HAP-1 (cell line): ENCODE results near the gene FAM131B.

Source experiments
- DNase-seq, 2 experiments: peaks; one replicate each; pipeline ENCODE4 v3.0.0-alpha.2; 2016 to 2020; ENCODE audit warnings: low spot score in 2 of 2
- H3K27me3 ChIP-seq: fragments of 250-450 bp; sonication (Bioruptor Pico); 2 replicates; pipeline ENCODE4 v1.5.1; 2020; ENCODE audit warnings: low read depth, mild to moderate bottlenecking, moderate library complexity
- H3K36me3 ChIP-seq: fragments of 250-450 bp; sonication (Bioruptor Pico); replicated peaks from 2 replicates; pipeline ENCODE4 v1.5.1; 2020; ENCODE audit warnings: mild to moderate bottlenecking
- H3K4me1 ChIP-seq: fragments of 250-450 bp; sonication (Bioruptor Pico); 2 replicates; pipeline ENCODE4 v1.5.1; 2020; ENCODE audit warnings: mild to moderate bottlenecking
- H3K4me3 ChIP-seq: fragments of 250-450 bp; sonication (Bioruptor Pico); 2 replicates; pipeline ENCODE4 v1.5.1; 2020; ENCODE audit warnings: mild to moderate bottlenecking, moderate library complexity
- H3K9me3 ChIP-seq: fragments of 250-450 bp; sonication (Bioruptor Pico); 2 replicates; pipeline ENCODE4 v1.5.1; 2020; ENCODE audit warnings: mild to moderate bottlenecking, moderate library complexity
- in situ Hi-C: fragments of 300-500 bp; cut with MboI; formaldehyde crosslinking; loops from 3 replicates; pipeline ENCODE4 v1.14.3; 2020; ENCODE audit warnings: low sequenced_read_pairs, inconsistent platforms, mixed read lengths

FAM131B gene

DNA sequence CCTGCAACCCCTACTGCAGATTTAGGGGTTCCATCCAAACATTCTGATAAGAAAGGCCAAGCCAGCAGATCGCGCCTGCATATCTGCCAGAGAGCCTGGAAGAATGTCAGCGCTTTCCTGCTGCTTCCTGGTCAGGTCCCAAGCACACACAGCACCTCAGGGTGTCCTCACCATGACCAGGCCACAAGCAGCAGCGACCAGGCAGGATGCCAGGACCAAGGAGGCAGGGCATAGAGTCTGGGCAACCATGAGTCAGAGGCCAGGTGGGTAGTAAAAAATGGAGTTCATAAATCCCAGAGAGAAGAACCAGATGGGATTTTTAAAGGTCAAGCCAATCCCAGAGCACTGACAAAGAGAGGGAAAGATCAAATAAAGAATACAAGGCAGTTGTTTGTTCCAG lies 5.5 kb upstream of the FAM131B start:
- Histone ChIP-seq H3K4me3 (no peak overlapping the region), H3K9me3 (no peaks in the 10 kb centered on the region), H3K4me1 (no peaks in the 10 kb centered on the region), H3K27me3 (peaks cover 39% of the 10 kb centered on the region), H3K36me3 (no peaks in the 10 kb centered on the region)
- in situ Hi-C loops, result no loop called here
- DNase-seq, result no peak

DNA sequence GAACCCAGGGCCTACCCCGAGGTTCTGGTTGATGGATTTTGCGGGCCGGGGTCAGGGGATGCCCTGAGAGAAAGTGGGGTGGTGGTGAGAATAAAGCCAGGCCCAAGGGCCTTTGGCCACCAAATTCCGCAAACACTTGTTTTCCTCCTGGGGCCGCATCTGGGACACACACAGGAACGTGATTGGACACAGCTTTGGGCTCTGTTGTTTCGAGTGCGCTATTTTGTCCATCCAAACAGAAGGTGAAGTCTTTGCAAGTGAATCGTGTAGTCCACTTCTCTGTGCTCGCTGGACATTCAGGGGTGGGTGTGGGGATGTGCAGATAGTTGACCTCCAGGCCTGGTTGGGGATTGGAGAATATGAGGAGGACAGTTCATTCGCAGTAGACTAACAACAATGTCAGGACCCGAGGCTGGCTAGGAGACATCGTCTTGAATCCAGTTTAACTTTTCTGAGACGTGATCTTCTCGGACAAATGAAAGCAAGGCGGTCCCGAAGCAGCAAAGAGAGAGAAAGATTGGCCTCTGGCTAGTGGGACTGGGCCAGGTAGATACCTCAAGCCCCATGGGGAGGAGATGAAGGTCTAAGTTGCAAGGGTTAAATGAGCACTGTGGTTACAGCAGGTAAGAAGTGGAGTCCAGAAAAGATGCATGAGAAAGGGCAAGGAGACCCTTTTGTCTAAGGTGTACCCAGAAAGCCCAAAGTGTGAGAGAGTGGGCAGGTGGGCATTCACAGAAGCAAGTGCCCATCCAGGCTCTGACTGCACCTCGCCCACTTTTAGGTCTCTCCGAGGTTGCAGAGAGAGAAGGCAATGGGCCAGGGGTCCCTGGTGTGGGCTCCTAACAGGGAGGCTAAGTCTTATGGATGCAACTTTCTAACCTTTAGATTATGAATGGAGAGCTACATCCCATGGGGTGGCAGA lies 764 bp upstream of the FAM131B start:
- Histone ChIP-seq H3K9me3 (no peaks in the 10 kb centered on the region), H3K36me3 (no peaks in the 10 kb centered on the region), H3K4me3 (peak overlapping the region; percentile 19), H3K4me1 (no peaks in the 10 kb centered on the region), H3K27me3 (peaks cover 32% of the 10 kb centered on the region)
- no peak for DNase-seq
- in situ Hi-C loops, result no loop called here

- peaks cover 25% of the 10 kb centered on the region for H3K27me3 ChIP-seq
- DNase-seq, result no peak
- no peaks in the 10 kb centered on the region for H3K4me1 ChIP-seq
- H3K4me3 ChIP-seq, result peak overlapping the region; percentile 40
- in situ Hi-C loops, result no loop called here
- H3K9me3 ChIP-seq, result no peaks in the 10 kb centered on the region
- H3K36me3 ChIP-seq, result no peaks in the 10 kb centered on the region
Measured at GRCh38 chr7:143361552-143362130, 872 bp downstream of the FAM131B start.

GRCh38 chr7:143360788-143361551 lies 1.5 kb downstream of the FAM131B start:
- Histone ChIP-seq H3K27me3 (peaks cover 25% of the 10 kb centered on the region), H3K9me3 (no peaks in the 10 kb centered on the region), H3K36me3 (no peaks in the 10 kb centered on the region), H3K4me1 (no peaks in the 10 kb centered on the region), H3K4me3 (no peak overlapping the region)
- DNase-seq, result no peak
- in situ Hi-C loops, result no loop called here

DNA sequence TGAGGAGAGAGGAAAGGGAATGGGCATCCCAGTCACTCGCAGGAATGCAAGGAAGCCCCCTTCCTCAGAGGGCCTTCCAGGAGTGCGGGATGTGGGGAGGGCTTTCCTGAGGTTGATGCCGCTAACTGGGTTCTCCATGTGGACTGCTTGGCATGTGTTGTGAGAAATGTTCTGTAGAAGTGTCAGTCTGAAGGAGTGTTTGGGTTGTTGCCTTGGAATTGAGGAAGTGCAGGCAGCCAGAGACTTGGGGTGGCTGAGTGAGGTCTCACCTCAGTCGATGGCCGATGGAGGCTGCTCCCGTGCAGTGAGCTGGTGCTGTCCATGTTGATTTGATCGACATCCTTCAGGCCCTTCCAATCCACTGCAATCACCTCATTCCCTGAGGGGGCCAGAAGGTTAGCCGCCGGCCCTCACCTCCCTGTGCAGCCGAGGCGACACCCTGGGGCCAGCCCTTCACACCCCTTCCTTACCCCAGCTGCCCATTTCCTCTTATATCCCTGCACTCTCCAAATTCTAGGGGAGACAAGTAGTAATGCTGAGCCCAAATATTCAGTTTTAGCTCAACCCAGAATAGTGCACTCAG lies 2.7 kb downstream of the FAM131B start:
- peaks cover 21% of the 10 kb centered on the region for H3K27me3 ChIP-seq
- DNase-seq, result no peak

GRCh38 chr7:143358626-143359025 lies 3.9 kb downstream of the FAM131B start:
- no peak for DNase-seq
- Histone ChIP-seq H3K4me1 (no peaks in the 10 kb centered on the region), H3K36me3 (no peaks in the 10 kb centered on the region), H3K9me3 (no peaks in the 10 kb centered on the region), H3K27me3 (peaks cover 8% of the 10 kb centered on the region), H3K4me3 (no peak overlapping the region)
- in situ Hi-C loops, result no loop called here

More for the DNA sequence above, 2.7 kb downstream of the FAM131B start:
- Histone ChIP-seq H3K4me3 (no peak overlapping the region), H3K4me1 (no peaks in the 10 kb centered on the region), H3K9me3 (no peaks in the 10 kb centered on the region), H3K36me3 (no peaks in the 10 kb centered on the region)
- in situ Hi-C loops, result no loop called here

- Histone ChIP-seq H3K27me3 (peaks cover 2% of the 10 kb centered on the region; the same call in 1 of the 2 replicates), H3K9me3 (no peaks in the 10 kb centered on the region), H3K4me1 (no peaks in the 10 kb centered on the region), H3K36me3 (no peaks in the 10 kb centered on the region), H3K4me3 (no peak overlapping the region)
- no peak for DNase-seq
- in situ Hi-C loops, result no loop called here
Measured at GRCh38 chr7:143356414-143357050, 6.0 kb downstream of the FAM131B start.

- Histone ChIP-seq H3K27me3 (peaks cover 10% of the 10 kb centered on the region), H3K9me3 (no peaks in the 10 kb centered on the region), H3K4me1 (no peaks in the 10 kb centered on the region), H3K4me3 (no peak overlapping the region), H3K36me3 (no peaks in the 10 kb centered on the region)
- in situ Hi-C loops, result no loop called here
- no peak for DNase-seq
Measured at GRCh38 chr7:143355450-143356385, 6.8 kb downstream of the FAM131B start.

- Histone ChIP-seq H3K27me3 (peaks cover 16% of the 10 kb centered on the region), H3K4me1 (no peaks in the 10 kb centered on the region), H3K9me3 (no peaks in the 10 kb centered on the region), H3K36me3 (no peaks in the 10 kb centered on the region), H3K4me3 (no peak overlapping the region)
- no peak for DNase-seq
- in situ Hi-C loops, result no loop called here
Measured at GRCh38 chr7:143354965-143355364, 7.5 kb downstream of the FAM131B start.

- peaks cover 19% of the 10 kb centered on the region for H3K27me3 ChIP-seq
- DNase-seq, result no peak
- in situ Hi-C loops, result no loop called here
Measured at GRCh38 chr7:143354376-143354775, 8.1 kb downstream of the FAM131B start.

DNA sequence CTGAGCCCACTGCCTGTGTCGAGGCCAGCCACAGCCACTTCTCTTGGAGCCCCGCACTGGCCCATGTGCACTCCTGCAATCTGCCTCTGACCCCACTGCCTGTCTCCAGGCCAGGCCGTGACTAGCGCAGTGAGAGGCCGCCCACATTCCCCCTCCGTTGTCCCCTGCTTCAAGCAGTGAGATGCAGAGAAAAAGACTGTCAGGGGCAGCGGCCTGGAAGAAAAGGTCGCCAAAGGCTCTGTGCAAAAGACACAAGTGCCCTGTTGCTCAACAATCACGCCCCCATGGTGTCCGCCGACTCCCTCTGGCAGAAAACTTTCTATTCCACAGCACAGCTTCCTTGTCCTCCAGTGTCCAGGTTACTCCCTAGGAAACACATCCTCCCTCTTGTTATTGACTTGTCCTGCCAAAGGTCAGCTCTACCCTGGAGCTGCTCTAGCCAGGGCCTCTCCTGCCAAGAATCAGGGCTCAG lies 9.9 kb downstream of the FAM131B start:
- no peaks in the 10 kb centered on the region for H3K4me1 ChIP-seq
- in situ Hi-C loops, result no loop called here
- H3K36me3 ChIP-seq, result no peaks in the 10 kb centered on the region
- DNase-seq, result no peak
- H3K4me3 ChIP-seq, result no peak overlapping the region
- H3K9me3 ChIP-seq, result no peaks in the 10 kb centered on the region
- peaks cover 32% of the 10 kb centered on the region for H3K27me3 ChIP-seq

More at GRCh38 chr7:143354376-143354775, 8.1 kb downstream of the FAM131B start:
- Histone ChIP-seq H3K36me3 (no peaks in the 10 kb centered on the region), H3K4me3 (no peak overlapping the region), H3K9me3 (no peaks in the 10 kb centered on the region), H3K4me1 (no peaks in the 10 kb centered on the region)

- Histone ChIP-seq H3K36me3 (no peaks in the 10 kb centered on the region), H3K4me1 (no peaks in the 10 kb centered on the region), H3K9me3 (no peaks in the 10 kb centered on the region), H3K4me3 (no peak overlapping the region), H3K27me3 (peaks cover 32% of the 10 kb centered on the region)
- no peak for DNase-seq
- in situ Hi-C loops, result no loop called here
Measured at GRCh38 chr7:143351574-143351973, 10.9 kb downstream of the FAM131B start.
